NCI-H2196 (cell line): Measurements from ENCODE around the gene APBA2.

ENCODE experiments used
- DNase-seq: peaks from one replicate; lab custom pipeline; 2025; ENCODE audit not compliant: unreplicated experiment; lab: John Stamatoyannopoulos, UW

APBA2 gene

GRCh38 chr15:29113336-29114220 lies 227.8 kb downstream of the APBA2 start:
- DNase-seq = no peak

DNA sequence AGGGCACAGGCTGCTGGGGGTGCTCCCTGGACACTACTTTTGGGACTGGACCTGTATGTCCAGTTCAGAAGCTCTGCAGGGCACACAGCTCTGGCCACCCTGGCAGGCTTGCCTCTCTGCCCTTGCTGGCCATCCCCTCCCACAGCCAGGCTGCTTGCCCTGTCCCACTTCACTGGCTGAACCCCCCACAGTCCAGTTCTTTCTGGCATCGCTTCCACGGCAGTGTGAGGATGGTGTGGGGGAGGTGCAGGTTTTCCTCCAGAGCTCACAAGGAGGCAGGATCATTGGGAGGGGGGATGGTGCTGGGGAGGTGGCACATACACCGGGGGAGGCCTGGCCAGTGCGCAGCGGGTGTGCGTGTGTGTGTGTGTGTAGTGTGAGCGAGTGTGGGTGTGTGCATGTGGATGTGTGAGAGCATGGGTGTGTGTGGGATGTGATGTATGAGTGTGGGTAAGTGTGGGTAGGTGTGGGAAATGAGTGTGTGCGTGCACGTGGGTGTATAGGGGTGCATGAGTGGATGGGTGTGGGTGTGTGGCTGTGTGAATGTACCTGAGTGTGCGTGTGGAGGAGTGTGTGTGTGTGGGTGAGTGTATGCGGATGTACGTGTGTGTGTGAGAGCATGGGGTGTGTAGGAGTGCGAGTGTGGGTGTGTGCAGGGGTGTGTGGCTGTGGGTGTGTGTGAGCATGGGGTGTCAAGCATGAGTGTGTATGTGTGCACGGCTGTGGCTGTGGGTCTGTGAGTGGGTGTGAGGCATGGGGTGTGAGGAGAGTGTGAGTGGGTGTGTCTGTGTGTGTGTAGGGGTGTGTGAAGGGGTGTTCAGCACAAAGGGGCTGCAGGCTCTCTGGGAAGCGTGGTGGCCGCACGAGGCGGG lies 228.7 kb downstream of the APBA2 start:
- no peak for DNase-seq

GRCh38 chr15:29115093-29115991 lies 229.6 kb downstream of the APBA2 start:
- DNase-seq = no peak

DNA sequence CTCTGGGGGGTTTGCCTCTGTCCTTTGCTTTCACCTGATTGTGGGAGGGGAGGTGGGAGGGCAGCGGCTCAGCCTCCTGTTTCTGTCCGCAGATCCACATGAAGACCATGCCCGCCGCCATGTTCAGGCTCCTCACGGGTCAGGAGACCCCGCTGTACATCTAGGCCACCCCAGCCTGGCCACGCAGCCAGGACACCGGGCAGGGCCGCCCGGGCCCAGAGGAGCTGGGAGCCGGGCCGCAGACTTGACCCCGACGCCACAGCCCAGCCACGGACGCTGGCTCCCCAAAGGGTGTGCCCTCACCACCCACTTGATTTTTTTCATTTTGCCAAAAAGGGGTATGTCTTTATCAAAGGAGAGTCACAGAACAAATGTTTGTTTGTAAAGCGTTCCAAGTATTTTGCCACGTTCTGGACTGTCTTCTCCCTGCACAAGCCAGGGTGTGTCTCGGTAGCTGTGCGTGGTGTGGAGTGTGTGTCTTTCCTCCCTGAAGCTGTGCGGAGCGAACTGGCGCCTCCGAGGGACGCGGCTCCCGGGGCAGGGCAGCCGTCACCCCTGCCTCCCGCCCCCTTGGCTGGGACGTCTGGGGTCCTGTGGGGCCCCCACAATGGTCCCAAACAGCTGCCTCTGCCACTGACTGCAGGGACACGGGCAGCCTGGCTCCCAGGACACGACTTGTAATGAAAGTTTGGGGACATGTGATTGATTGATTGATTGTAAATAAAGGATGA lies 231.4 kb downstream of the APBA2 start:
- DNase-seq = no peak

DNA sequence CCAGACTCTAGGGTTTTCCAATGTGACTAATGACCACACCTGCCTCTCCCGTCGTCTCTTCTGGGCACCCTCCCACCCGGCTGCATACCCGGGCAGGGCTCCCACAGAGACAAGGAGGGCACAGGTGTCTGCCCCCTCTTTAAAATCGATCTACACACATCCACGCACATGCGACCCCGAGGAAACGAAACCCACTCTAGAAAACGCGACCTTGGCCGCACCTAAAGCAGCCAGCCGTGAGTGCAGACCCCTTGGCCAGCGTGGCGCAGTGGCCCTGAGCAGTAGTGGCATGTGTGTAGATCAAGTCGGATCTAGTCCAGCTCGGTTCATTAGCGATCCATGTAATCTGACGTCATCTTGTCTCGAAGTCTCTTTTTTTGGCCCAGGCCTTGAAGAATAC lies 232.0 kb downstream of the APBA2 start:
- DNase-seq = no peak

GRCh38 chr15:29119847-29120246 lies 234.1 kb downstream of the APBA2 start:
- DNase-seq = no peak

- DNase-seq = no peak
These were observed 235.0 kb downstream of the APBA2 start for GRCh38 chr15:29120593-29121368.

DNA sequence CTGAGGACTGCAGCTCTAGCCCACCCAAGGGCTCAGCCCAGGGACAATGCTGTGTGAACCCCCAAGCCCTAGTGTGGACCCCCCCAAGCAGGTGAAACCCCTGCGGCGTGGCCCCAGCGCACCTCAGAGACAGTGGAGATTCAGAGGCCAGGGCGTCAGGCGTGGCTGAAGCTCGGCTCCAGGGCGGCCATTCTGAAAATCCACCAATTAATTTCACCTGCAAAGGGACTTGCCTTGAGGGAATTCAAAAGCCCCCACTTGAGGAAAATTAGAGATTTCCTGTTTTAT lies 235.5 kb downstream of the APBA2 start:
- DNase-seq = no peak

DNA sequence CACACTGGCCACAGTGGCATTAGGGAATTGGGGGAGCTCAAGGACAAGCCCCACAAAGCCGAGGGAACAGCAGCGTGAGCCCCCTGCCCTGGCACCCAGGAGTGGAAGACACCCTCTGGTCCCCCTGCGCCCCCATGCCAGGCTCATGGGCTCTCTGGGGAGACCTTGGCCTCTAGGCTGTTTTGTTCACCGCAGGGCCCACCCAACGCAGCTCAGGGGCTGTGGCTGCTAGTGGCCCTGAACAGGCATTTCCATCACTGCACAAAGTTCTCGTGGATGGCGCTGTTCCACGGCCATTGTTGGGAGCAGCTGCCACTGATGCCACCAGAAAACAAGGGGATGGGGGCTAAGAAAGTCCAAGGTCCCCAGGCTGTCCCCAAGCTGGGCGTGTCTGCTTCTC lies 236.1 kb downstream of the APBA2 start:
- DNase-seq = no peak

DNA sequence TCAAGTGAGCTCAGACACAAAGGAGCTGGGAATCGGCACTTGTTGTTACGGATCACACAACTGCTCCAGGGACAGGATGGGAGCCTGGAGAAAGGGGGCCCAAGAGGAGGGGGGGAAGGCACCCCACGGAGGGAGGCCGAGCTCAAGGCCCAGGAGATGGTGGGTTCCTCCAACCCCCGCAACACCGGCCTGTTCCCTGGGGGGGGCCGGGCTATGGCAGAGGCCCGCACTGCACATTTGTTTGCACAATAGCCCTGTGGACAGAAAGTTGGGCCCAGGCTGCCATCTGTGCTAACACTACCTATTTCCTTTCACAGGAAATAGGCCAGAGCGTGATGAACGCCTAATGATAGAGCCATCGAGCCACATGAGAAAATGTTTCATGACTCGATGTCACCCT lies 236.7 kb downstream of the APBA2 start:
- DNase-seq = no peak

- no peak for DNase-seq
These were observed 237.4 kb downstream of the APBA2 start for GRCh38 chr15:29123171-29123570.

- DNase-seq = no peak
These were observed 238.2 kb downstream of the APBA2 start for GRCh38 chr15:29123991-29124390.

- DNase-seq = no peak
These were observed 239.0 kb downstream of the APBA2 start for GRCh38 chr15:29124581-29125381.

DNA sequence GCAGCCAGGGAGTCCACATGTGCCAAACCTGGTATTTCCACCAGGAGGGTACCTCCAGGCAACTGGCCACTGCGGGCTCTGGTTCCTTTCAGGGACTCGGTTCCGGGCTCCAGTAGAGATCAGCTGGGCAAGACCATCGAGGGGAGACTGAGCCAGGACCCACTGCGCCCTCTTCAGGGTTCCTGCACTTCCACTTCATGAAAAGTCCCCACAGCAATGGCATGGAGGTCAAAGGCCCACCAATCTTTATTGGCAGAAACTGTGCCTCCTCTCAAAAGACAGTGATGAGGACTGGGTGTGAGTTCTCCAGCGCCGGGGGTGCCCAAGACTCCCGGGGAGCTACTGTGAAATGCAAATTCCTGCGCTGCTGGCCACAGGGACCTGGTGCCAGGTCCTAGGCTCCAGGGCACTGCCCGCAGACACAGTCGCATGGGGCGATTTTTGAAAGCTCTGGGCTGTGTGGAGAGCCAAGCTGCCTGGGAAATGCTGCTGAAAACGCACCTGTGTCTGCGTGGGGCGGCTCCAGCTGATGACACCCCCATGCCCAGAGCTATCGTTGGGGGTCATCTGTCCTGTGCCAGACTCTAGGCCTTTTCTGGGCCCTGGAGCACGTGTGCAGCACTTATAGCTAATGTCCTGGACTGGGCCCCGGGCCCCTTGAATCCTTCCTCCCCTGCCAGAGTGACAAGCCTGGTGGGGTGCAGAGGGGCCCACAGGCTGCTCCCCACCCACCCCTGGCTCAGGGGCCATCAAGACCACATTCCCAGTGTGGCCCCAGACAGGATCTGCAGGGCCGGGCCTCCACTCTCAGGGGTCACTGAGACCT lies 239.8 kb downstream of the APBA2 start:
- DNase-seq = no peak

GRCh38 chr15:29126208-29126536 lies 240.4 kb downstream of the APBA2 start:
- DNase-seq = no peak

GRCh38 chr15:29126821-29127461 lies 241.2 kb downstream of the APBA2 start:
- no peak for DNase-seq

DNA sequence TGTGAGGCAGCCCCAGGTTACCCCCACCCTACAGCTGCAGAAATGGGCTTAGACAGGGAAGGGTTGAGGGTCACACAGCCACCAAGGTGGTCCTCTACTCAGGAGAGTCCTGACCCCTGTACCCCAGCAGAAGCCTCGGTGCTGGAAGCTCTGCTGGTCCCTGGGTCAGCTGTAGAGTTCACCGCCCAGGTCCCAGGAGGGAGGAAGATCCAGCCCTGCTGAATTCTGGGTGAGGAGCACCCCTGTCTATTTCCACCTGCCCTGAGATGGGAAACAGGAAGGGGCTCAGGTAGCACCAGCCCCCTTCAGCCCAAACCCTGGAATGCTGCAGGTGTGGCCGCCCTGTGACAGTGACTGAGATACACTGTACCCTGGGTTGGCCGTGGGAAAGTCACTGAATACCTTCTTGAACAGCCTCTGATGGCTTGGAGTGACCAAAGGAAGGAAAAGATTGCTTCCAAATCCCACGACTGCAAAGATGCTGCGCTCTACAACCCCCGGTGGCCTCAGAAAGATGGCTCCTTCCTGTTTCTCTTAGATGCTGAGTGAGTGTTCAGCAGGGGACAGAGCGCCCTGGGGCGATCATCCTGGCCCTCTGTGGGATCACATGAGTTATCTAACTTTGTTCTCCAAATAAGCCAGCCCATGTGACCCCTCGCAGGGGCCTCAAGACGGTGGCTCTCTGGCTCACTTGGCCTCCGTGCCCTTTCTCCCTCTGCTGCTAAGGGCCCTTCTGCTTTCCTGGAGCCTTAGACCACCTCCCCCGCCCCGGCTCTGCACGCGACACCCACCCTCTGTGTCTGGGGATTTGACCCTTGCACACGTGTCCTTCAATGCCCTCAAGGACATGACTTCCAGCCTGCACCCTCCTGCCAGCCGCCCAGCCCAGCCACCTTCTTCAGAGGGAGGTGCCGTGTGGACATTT lies 242.0 kb downstream of the APBA2 start:
- DNase-seq = no peak
